Measurements from ENCODE around the gene VWA2.

Gene VWA2

DNA sequence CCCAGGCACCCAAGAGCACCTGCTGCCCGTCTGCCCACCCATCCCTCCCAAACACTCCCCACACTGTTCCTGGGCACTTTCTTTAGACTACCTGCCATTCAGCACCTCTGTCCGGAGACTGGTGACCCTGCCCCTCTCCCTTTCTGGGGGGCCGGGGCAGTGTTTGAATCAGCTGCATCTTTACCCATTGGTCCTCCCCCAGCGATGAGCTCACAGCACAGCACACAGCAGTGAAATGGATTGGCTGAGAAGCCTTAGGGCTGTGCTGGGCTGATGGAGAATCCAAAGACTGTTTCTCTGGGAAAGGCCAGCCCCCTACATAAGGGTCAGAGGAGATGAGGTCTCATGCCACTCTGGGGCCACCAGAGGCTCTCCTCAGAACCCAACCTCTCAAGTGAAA, 40.2 kb downstream of the VWA2 start:
- no peak for DNase-seq

- DNase-seq: no peak
These were observed 41.0 kb downstream of the VWA2 start for GRCh38 chr10:114279901-114280644.

GRCh38 chr10:114281006-114281405, 42.0 kb downstream of the VWA2 start:
- no peak for DNase-seq

GRCh38 chr10:114281461-114281860, 42.4 kb downstream of the VWA2 start:
- no peak for DNase-seq

- DNase-seq: no peak
These were observed 43.5 kb downstream of the VWA2 start for GRCh38 chr10:114282526-114282925.

DNA sequence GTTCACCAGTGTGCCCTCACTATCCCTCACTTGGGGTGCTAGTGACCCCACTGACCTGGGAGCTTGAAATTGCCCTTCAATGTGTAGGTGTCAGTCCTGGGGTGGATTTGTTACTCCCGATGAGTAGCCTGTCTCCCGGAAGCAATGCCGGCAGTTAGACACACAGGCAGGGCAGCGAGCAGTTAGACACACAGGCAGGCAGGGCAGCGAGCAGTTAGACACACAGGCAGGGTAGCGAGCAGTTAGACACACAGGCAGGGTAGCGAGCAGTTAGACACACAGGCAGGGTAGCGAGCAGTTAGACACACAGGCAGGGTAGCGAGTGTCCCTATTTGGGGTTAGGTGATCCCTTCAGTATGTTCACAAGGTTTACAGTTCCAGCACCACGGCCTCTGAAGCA, 44.0 kb downstream of the VWA2 start:
- no peak for DNase-seq

GRCh38 chr10:114283535-114284234, 44.6 kb downstream of the VWA2 start:
- no peak for DNase-seq

DNA sequence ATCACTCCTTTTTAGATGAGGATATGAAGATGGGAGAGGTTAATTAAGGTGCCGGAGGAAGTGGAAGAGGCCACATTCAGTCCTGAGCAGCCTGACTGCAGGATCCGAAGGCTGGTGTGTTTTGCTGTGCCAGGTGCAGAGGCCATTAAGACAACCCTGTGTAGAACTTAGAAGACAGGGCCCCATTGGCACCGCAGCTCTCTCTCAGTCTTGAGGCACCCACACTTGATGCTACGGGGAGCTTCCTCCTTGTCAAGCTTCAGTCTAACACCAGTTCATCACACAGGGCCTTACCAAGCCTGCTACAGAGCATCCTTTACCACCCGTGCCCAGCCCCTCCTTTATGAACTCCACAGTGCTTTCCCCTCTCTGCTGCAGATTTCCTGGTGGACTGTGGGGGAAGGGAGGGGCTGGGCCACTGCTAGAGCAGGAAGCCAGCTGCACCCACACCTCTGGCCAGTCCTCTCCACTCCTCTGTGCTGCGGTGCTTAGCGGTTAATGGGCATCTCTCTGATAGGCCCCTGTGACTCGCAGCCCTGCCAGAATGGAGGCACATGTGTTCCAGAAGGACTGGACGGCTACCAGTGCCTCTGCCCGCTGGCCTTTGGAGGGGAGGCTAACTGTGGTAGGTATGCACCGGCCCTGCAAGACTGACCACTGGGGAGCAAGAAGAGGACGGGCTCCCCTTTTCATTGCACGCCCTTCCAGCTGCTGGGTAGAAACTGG, 45.5 kb downstream of the VWA2 start:
- DNase-seq: no peak

DNA sequence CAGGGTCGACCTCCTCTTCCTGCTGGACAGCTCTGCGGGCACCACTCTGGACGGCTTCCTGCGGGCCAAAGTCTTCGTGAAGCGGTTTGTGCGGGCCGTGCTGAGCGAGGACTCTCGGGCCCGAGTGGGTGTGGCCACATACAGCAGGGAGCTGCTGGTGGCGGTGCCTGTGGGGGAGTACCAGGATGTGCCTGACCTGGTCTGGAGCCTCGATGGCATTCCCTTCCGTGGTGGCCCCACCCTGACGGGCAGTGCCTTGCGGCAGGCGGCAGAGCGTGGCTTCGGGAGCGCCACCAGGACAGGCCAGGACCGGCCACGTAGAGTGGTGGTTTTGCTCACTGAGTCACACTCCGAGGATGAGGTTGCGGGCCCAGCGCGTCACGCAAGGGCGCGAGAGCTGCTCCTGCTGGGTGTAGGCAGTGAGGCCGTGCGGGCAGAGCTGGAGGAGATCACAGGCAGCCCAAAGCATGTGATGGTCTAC, 46.9 kb downstream of the VWA2 start:
- DNase-seq: no peak

GRCh38 chr10:114286921-114287320, 47.9 kb downstream of the VWA2 start:
- DNase-seq: no peak

DNA sequence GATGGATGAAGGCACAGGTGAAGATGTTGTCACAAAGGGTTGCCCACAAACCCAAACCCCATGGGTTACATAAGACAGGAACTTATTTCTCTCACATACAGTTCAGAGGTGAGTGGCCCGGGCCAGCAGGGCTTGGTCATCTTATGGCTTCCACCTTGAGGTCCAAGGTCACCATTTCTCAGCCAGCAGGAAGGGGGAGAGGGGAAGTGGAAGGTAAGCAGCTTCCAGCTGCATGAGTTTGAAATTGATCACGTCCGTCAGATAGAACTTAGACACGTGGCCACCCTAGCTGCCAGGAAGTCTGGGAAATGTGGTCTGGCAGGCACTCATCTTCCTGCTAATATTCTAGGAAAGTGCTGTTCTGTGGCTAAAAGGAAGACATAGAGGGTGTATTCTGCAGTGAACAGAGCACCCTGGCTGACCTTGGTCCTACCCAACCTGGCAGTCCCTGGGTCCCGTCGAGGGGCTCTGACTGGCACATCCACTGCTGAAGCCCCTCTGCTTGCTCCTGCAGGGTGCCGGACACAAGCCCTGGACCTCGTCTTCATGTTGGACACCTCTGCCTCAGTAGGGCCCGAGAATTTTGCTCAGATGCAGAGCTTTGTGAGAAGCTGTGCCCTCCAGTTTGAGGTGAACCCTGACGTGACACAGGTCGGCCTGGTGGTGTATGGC, 49.5 kb downstream of the VWA2 start:
- DNase-seq: no peak

DNA sequence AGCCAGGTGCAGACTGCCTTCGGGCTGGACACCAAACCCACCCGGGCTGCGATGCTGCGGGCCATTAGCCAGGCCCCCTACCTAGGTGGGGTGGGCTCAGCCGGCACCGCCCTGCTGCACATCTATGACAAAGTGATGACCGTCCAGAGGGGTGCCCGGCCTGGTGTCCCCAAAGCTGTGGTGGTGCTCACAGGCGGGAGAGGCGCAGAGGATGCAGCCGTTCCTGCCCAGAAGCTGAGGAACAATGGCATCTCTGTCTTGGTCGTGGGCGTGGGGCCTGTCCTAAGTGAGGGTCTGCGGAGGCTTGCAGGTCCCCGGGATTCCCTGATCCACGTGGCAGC, 50.0 kb downstream of the VWA2 start:
- DNase-seq: no peak

- no peak for DNase-seq
These were observed 51.0 kb downstream of the VWA2 start for GRCh38 chr10:114290038-114290437.

DNA sequence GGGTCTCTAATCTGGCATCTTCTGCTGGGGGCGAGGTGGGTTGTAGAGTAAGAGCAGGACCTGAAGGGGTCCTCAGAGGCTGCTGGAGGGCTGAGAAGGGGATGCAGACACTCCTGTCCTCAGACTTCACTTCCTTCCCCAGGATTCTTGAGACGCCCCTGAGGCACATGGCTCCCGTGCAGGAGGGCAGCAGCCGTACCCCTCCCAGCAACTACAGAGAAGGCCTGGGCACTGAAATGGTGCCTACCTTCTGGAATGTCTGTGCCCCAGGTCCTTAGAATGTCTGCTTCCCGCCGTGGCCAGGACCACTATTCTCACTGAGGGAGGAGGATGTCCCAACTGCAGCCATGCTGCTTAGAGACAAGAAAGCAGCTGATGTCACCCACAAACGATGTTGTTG, 52.0 kb downstream of the VWA2 start:
- no peak for DNase-seq

DNA sequence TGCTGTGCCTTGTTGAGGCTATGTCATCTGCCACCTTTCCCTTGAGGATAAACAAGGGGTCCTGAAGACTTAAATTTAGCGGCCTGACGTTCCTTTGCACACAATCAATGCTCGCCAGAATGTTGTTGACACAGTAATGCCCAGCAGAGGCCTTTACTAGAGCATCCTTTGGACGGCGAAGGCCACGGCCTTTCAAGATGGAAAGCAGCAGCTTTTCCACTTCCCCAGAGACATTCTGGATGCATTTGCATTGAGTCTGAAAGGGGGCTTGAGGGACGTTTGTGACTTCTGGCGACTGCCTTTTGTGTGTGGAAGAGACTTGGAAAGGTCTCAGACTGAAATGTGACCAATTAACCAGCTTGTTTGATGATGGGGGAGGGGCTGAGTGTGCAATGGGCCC, 52.5 kb downstream of the VWA2 start:
- no peak for DNase-seq

DNA sequence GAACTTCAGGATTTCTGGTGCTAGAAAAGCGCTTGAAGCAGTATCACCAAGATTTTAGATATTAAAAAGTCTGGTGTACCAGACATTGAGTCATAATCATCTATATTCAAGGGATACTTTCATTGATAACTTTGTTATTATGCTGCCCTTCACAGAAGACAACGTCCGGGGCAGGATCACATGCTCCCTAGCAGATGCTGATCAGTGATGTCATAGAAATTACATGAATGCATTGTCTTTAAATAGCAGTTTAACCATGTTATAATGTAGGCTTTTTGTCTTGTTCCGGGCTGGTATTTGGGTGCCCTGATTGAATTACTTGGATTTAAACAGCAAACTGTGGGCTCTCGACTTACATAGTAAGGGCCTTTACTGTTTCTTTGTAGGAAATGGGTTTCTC, 54.0 kb downstream of the VWA2 start:
- no peak for DNase-seq

GRCh38 chr10:114294549-114294948, 55.5 kb downstream of the VWA2 start:
- DNase-seq: no peak

DNA sequence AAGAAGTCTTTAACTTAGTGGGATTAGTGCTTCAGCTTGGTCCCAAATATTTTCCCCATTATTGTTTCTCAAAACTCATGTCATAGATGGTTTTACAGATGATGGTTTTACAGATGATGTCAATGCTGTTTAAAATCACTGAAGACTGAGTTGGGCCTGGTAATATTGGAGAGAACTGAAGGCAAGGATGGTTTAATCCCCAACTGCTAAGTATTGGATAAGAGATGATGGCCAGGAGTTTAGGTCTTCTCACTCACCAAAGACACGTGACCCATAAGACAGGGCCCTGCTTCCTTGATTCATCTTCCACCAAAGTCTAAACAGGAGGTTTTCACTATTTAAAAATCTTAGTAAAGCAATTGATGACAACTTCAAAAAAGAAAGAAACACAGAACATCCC, 56.3 kb downstream of the VWA2 start:
- DNase-seq: no peak

DNA sequence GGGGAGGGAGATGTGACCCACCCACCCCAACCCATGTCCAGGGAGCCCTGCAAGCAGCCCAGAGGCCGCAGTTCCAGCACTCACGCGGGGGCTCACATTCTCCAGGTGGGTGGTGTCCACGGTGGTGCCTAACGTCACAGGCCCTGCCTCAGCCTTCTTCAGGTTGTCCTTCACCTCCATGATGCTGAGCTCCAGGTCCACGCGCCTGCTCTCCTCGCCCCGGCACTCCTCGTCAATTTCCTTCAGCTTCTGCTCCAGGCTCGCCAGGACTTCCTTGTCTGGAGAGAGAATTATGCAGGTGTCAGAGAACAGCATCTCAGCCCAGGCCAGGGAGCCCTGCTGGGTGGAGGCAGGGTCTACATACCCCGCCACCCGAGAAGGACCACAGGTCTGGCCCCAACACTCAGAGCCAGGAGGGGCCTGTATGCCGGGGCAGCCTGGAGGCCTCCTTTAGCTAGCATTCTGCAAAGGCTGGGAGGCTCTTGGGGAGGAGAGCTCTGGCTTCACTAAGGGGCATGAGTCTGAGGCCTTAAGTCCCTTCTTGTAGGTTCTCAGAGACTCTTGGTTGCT, 58.2 kb downstream of the VWA2 start:
- no peak for DNase-seq

DNA sequence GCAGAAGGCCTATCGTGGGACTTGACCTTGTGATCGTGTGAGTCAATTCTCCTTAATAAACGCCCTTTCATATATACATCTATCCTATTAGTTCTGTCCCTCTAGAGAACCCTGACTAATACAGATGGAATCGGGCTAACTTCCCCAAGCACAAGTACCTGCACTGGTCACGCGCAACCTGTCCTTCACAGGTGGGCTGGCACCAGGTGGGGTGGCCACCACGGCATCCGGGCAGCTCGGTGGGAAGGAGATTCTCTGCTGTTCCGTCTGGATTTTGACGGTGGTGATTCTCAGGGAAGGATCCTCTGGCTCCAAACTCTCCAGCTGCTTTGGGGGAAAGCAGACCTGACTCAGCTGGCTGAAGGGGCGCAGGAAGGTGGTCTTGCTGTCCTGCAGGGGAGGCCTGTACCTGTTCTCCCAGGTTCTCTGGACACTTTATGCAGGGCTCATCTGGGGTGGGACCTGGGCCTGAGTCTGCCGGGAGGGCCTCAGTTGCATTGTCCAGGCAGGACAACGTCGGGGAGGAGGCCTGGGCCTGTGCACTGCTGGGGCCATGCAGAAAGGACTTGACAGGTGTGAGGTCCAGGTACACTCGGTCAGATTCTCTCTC, 61.1 kb downstream of the VWA2 start:
- DNase-seq: no peak

DNA sequence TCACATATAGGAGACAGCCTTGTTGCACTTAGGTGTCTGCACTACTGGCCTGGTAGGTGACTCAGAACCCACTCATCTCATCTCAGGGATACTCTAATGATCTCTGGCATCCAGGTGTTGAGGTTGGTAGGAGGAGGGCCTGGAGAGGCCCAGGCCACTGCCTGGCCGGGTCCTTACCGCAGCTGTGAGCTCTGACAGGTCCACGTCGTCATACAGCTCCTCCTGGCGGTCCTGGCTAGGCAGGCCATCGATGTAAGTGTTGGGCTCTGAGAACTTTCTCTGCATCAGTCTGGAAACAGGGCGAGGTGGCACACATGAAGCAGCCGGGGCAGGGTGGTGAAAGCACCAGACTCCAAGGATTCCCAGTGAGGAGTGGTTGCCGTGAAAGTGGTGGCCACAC, 62.1 kb downstream of the VWA2 start:
- no peak for DNase-seq

- DNase-seq: no peak
These were observed 63.1 kb downstream of the VWA2 start for GRCh38 chr10:114301951-114302710.

All from stimulated activated CD4-positive, alpha-beta T cell treated with anti-CD3 and anti-CD28 coated beads, Interleukin-2, amount 100 ng/mL, for 48 hours (primary cell).